Measurements from ENCODE around the gene FCRL3.

Gene FCRL3

DNA sequence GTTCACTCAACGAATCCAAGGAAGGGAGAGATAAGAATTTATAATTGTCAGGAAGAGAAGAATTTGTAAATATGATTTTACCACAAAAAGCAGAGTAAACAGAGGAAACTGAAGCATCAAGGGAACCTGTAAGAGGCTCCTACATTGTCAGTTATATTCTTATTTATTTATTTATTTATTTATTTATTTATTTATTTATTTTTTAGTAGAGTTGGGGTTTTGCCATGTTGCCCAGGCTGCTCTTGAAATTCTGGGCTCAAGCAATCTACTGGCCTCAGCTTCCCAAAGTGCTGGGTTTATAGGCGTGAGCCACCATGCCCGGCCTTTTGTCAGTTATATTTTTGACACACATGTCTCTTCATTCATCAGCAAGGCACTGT, 47.1 kb downstream of the FCRL3 start (continued):
- TF ChIP-seq, protein P1, sequence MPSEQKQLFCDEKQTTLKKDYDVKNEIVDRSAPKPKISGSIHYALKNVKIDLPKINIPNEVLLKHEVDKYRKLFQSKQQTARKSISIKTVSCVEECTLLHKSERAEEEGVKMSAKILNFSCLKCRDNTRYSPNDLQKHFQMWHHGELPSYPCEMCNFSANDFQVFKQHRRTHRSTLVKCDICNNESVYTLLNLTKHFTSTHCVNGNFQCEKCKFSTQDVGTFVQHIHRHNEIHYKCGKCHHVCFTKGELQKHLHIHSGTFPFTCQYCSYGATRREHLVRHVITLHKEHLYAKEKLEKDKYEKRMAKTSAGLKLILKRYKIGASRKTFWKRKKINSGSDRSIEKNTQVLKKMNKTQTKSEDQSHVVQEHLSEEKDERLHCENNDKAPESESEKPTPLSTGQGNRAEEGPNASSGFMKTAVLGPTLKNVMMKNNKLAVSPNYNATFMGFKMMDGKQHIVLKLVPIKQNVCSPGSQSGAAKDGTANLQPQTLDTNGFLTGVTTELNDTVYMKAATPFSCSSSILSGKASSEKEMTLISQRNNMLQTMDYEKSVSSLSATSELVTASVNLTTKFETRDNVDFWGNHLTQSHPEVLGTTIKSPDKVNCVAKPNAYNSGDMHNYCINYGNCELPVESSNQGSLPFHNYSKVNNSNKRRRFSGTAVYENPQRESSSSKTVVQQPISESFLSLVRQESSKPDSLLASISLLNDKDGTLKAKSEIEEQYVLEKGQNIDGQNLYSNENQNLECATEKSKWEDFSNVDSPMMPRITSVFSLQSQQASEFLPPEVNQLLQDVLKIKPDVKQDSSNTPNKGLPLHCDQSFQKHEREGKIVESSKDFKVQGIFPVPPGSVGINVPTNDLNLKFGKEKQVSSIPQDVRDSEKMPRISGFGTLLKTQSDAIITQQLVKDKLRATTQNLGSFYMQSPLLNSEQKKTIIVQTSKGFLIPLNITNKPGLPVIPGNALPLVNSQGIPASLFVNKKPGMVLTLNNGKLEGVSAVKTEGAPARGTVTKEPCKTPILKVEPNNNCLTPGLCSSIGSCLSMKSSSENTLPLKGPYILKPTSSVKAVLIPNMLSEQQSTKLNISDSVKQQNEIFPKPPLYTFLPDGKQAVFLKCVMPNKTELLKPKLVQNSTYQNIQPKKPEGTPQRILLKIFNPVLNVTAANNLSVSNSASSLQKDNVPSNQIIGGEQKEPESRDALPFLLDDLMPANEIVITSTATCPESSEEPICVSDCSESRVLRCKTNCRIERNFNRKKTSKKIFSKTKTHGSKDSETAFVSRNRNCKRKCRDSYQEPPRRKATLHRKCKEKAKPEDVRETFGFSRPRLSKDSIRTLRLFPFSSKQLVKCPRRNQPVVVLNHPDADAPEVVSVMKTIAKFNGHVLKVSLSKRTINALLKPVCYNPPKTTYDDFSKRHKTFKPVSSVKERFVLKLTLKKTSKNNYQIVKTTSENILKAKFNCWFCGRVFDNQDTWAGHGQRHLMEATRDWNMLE (tag by site-specific recombination; conservative IDR thresholded peaks at IDR 0.05; ENCODE audit: low read depth): peak; percentile 69
- no peak for TF ChIP-seq ZNF37A (tag by site-specific recombination; IDR thresholded peaks at IDR 0.05)
- 0 out of 2 replicates have a peak, but pooled peaks have one; percentile 47 for TF ChIP-seq ZNF560 (tag by site-specific recombination; IDR thresholded peaks at IDR 0.05; ENCODE audit: borderline replicate concordance)
- no peak for TF ChIP-seq ZBTB1 (tag by site-specific recombination; IDR thresholded peaks at IDR 0.05)
- TF ChIP-seq YY1 (tag by site-specific recombination; IDR thresholded peaks at IDR 0.05): no peak
- TF ChIP-seq ZNF266 (tag by site-specific recombination; IDR thresholded peaks at IDR 0.05; ENCODE audit: low read depth): peak; percentile 26; the same call in 1 of the 2 replicates
- TF ChIP-seq ZBTB8A (tag by site-specific recombination; IDR thresholded peaks at IDR 0.05): peak; percentile 60; the same call in 1 of the 2 replicates
- peak; percentile 46; the same call in 1 of the 2 replicates for TF ChIP-seq ZNF623 (tag by site-specific recombination; IDR thresholded peaks at IDR 0.05)
- TF ChIP-seq ZNF510 (tag by site-specific recombination; IDR thresholded peaks at IDR 0.05; ENCODE audit: insufficient replicate concordance): peak; percentile 15

DNA sequence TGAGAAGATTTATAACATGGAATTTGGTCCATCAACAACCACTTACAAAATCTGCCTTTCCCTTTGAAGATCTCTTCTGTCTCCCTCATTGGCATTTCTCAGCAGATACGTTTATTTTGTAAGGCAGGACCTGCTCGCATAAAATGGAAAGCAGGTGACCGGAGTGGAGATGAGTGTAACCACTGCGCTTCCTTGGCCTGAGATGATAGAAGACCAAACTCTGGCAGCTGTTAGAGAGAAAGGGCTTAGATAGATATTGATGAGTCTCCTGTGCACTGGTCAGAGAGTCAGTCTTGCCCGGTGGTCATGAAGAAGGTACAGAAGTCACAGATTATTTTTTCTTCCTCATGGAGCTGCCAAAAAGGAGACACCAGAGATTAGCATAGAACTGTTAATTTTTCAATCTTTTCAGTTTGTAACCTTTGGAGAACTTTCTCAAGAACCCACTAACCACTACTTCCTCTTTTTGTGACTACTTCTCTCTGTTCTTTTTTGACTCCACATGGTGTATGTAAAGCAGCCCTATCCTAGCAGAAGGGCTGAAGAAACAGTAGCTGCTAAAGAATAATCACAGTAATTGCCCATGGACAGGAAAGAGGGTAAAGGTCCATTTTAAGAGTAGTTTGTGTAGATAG, 47.6 kb downstream of the FCRL3 start:
- no peak overlapping the region for H3K4me3 ChIP-seq (ENCODE audit: low read depth, low read length)
- POLR2A ChIA-PET: no interaction called here
- H3K36me3 ChIP-seq (ENCODE audit: control insufficient read depth in 2 of 2, insufficient read depth in 1 of 2, low read length in 2 of 2): no peaks in the 10 kb centered on the region
- no peaks in the 10 kb centered on the region for H3K9me3 ChIP-seq (ENCODE audit: control insufficient read depth, insufficient read depth, low read depth, low read length)
- TF ChIP-seq ZNF10 (tag by site-specific recombination; IDR thresholded peaks at IDR 0.05) (no peak), ZNF341 (tag by site-specific recombination; IDR thresholded peaks at IDR 0.05; ENCODE audit: low read depth) (no peak), TRIM28 (IDR thresholded peaks at IDR 0.05; ENCODE audit: borderline replicate concordance, low read length) (no peak)
- CTCF ChIA-PET: interaction anchor here (0.7 kb wide), 1 partner anchor 30 kb away, joined by 4 read pairs; no protein-coding TSS in a partner anchor
- H3K27ac ChIP-seq (ENCODE audit: extremely low read depth, low read depth, low read length): no peak overlapping the region
- H3K4me1 ChIP-seq (ENCODE audit: control insufficient read depth, insufficient read depth, low read length): no peaks in the 10 kb centered on the region

DNA sequence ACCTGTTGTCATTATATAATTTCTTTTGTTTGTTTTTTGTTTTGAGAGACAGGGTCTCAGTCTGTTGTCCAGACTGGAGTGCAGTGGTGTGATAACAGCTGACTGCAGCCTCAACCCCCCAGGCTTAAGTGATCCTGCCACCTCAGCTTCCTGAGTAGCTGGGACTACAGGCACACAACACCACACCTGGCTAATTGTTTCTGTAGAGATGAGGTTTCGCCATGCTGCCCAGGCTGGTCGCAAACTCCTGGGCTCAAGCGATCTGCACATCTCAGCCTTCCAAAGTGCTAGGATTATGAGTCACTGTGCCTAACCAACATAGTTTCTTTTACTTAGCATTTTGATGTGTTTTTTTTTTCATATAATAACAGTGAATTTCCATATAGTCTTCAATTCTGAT, 52.3 kb downstream of the FCRL3 start:
- ChIA-PET CTCF (no interaction called here), POLR2A (no interaction called here)
- Histone ChIP-seq H3K27ac (ENCODE audit: extremely low read depth, low read depth, low read length) (no peak overlapping the region), H3K9me3 (ENCODE audit: control insufficient read depth, insufficient read depth, low read depth, low read length) (no peaks in the 10 kb centered on the region), H3K4me1 (ENCODE audit: control insufficient read depth, insufficient read depth, low read length) (no peaks in the 10 kb centered on the region), H3K4me3 (ENCODE audit: low read depth, low read length) (no peak overlapping the region), H3K36me3 (ENCODE audit: control insufficient read depth in 2 of 2, insufficient read depth in 1 of 2, low read length in 2 of 2) (no peaks in the 10 kb centered on the region)
- TF ChIP-seq ZNF112 (tag by site-specific recombination; IDR thresholded peaks at IDR 0.05): no peak
- TF ChIP-seq ZNF510 (tag by site-specific recombination; IDR thresholded peaks at IDR 0.05; ENCODE audit: insufficient replicate concordance): no peak
- no peak for TF ChIP-seq ZNF341 (tag by site-specific recombination; IDR thresholded peaks at IDR 0.05; ENCODE audit: low read depth)
- TF ChIP-seq ZNF544 (tag by site-specific recombination; IDR thresholded peaks at IDR 0.05): no peak
- TF ChIP-seq ZNF768 (tag by site-specific recombination; IDR thresholded peaks at IDR 0.05): no peak
- no peak for TF ChIP-seq EGR2 (tag by site-specific recombination; IDR thresholded peaks at IDR 0.05; ENCODE audit: low read depth)
- TF ChIP-seq, protein P2, sequence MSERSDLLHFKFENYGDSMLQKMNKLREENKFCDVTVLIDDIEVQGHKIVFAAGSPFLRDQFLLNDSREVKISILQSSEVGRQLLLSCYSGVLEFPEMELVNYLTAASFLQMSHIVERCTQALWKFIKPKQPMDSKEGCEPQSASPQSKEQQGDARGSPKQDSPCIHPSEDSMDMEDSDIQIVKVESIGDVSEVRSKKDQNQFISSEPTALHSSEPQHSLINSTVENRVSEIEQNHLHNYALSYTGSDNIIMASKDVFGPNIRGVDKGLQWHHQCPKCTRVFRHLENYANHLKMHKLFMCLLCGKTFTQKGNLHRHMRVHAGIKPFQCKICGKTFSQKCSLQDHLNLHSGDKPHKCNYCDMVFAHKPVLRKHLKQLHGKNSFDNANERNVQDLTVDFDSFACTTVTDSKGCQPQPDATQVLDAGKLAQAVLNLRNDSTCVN (tag by site-specific recombination; optimal IDR thresholded peaks at IDR 0.05): no peak
- TF ChIP-seq ZNF37A (tag by site-specific recombination; IDR thresholded peaks at IDR 0.05): no peak
- TF ChIP-seq GLIS1 (tag by site-specific recombination; IDR thresholded peaks at IDR 0.05): no peak
- no peak for TF ChIP-seq ZNF596 (tag by site-specific recombination; IDR thresholded peaks at IDR 0.05)
- TF ChIP-seq, protein P3, sequence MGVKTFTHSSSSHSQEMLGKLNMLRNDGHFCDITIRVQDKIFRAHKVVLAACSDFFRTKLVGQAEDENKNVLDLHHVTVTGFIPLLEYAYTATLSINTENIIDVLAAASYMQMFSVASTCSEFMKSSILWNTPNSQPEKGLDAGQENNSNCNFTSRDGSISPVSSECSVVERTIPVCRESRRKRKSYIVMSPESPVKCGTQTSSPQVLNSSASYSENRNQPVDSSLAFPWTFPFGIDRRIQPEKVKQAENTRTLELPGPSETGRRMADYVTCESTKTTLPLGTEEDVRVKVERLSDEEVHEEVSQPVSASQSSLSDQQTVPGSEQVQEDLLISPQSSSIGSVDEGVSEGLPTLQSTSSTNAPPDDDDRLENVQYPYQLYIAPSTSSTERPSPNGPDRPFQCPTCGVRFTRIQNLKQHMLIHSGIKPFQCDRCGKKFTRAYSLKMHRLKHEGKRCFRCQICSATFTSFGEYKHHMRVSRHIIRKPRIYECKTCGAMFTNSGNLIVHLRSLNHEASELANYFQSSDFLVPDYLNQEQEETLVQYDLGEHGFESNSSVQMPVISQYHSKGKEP (tag by site-specific recombination; IDR thresholded peaks at IDR 0.05): no peak

Data from HEK293 (cell line).